SH-SY5Y (cell line): Measurements from ENCODE around the gene KRT82.

Experiments used
- GATA2 ChIP-seq: IDR thresholded peaks from 2 replicates; pipeline ENCODE4 v1.6.1; 2011; ENCODE audit warnings: mild to moderate bottlenecking, low read depth, low read length
- GATA3 ChIP-seq: IDR thresholded peaks from 2 replicates; pipeline ENCODE4 v1.6.1; 2011; ENCODE audit warnings: low read depth, mild to moderate bottlenecking, low read length, moderate library complexity

- TF ChIP-seq GATA3 = no peak
- no peak for TF ChIP-seq GATA2
These were observed 27.5 kb upstream of the KRT82 start for GRCh38 chr12:52433501-52434080.
